ENCODE measurements around the gene SERPINB4. TPM values are rescaled to one million over a fixed set of nuclear protein-coding genes. Genes with fewer than 3 reads are reported as not detected.

Gene SERPINB4
- total and polyA plus RNA-seq, 2 of the 8 experiments (the other 6 are each of a cell fraction or from before 2014, with no cell fraction given) = 0.32 to 0.36 TPM

GRCh38 chr18:63590966-63591695 is 52.9 kb downstream of the SERPINB4 start (continued):
- TF ChIP-seq CTCF (IDR thresholded peaks at IDR 0.05; ENCODE audit: control extremely low read depth in 1 of 3, insufficient read depth in 1 of 3, low read depth in 1 of 3, low read length in 3 of 3) = no peak
- TF ChIP-seq ASH2L (IDR thresholded peaks at IDR 0.05; ENCODE audit: low read length) = no peak
- TF ChIP-seq TAF7 (optimal IDR thresholded peaks at IDR 0.05; ENCODE audit: borderline replicate concordance, low read depth, low read length) = no peak
- TF ChIP-seq SIRT6 (IDR thresholded peaks at IDR 0.05; ENCODE audit: low read length) = no peak
- no peak for TF ChIP-seq E2F6 (IDR thresholded peaks at IDR 0.05)
- TF ChIP-seq JUND (IDR thresholded peaks at IDR 0.05; ENCODE audit: low read length) = no peak
- TF ChIP-seq RAD21 (IDR thresholded peaks at IDR 0.05 in 1 of 2, conservative IDR thresholded peaks at IDR 0.05 in 1 of 2; ENCODE audit: low read depth in 2 of 2, low read length in 2 of 2) = no peak
- TF ChIP-seq SP1 (IDR thresholded peaks at IDR 0.05; ENCODE audit: low read depth, low read length) = no peak
- TF ChIP-seq TBP (IDR thresholded peaks at IDR 0.05; ENCODE audit: low read depth, low read length) = no peak
- no peak for TF ChIP-seq TEAD4 (IDR thresholded peaks at IDR 0.05; ENCODE audit: low read depth, low read length)

Measured in H1 (cell line).